Transverse colon (tissue), 4 donors: ENCODE data around the gene H19. TPM values are rescaled to one million over a fixed set of nuclear protein-coding genes. Genes with fewer than 3 reads are reported as not detected.

Experiments
- DNase-seq: peaks from one replicate; pipeline ENCODE4 v3.0.0-alpha.2; 2019
- H3K27ac ChIP-seq, 4 donors: fragments of 200-600 bp; sonication (generic); 2 replicates each; pipeline ENCODE4 v1.5.1; 2016 to 2018; ENCODE audit warnings: inconsistent platforms in 4 of 4
- H3K27me3 ChIP-seq: fragments of 200-600 bp; sonication (generic); 2 replicates; pipeline ENCODE4 v1.5.1; 2017; ENCODE audit warnings: inconsistent platforms
- H3K36me3 ChIP-seq, 4 donors: fragments of 200-600 bp; sonication (generic); 2 replicates each; pipeline ENCODE4 v1.5.1; 2017 to 2019; ENCODE audit warnings: inconsistent platforms in 4 of 4
- H3K4me1 ChIP-seq, 4 donors: fragments of 200-600 bp; sonication (generic); 2 replicates each; pipeline ENCODE4 v1.5.1; 2017 to 2020; ENCODE audit warnings: inconsistent platforms in 4 of 4
- H3K4me3 ChIP-seq, 4 donors: fragments of 200-600 bp; sonication (generic); 1 replicate in 1 of 4; 2 replicates in 3 of 4; pipeline versions ENCODE4 v1.5.1 to v1.6.1; 2017 to 2019; ENCODE audit warnings: inconsistent platforms in 4 of 4
- H3K9me3 ChIP-seq, 2 donors: fragments of 200-600 bp; sonication (generic); 2 replicates each; pipeline ENCODE4 v1.5.1; 2017 to 2019; ENCODE audit warnings: inconsistent platforms in 2 of 2
- CTCF ChIP-seq, 5 experiments: fragments of 200-600 bp in 3 of 5; fragments of 450-650 bp in 2 of 5; sonication (generic) in 3 of 5; IDR thresholded peaks; 1 replicate in 2 of 5; 2 replicates in 3 of 5; pipeline ENCODE4 v1.5.1; 2016 to 2017; ENCODE audit warnings: antibody characterized with exemption in 5 of 5, inconsistent platforms in 3 of 5, mild to moderate bottlenecking in 2 of 5, moderate library complexity in 1 of 5
- EP300 ChIP-seq: sonication (generic); formaldehyde crosslinking; IDR thresholded peaks from one replicate; pipeline ENCODE4 v1.6.1; 2017; ENCODE audit warnings: antibody characterized with exemption, low read depth
- POLR2A ChIP-seq: fragments of 450-650 bp; IDR thresholded peaks from one replicate; pipeline ENCODE4 v1.6.1; 2016; ENCODE audit warnings: antibody characterized with exemption, mild to moderate bottlenecking, moderate library complexity
- POLR2AphosphoS5 ChIP-seq, 3 donors: sonication (generic); formaldehyde crosslinking; IDR thresholded peaks; one replicate each; pipeline ENCODE4 v1.6.1; 2016; ENCODE audit warnings: antibody characterized with exemption in 3 of 3
- WGBS, 2 donors: methylation state at CpG; one replicate each; pipeline ENCODE4 v1.1.5; 2018; ENCODE audit warnings: low coverage in 1 of 2; 5-methylcytosine and 5-hydroxymethylcytosine counted together
- in situ Hi-C, 4 donors: fragments of 200-750 bp; cut with MboI; loops; one replicate each; pipeline versions ENCODE4 v1.15.0 to v1.15.1; 2017; ENCODE audit warnings: low sequenced_read_pairs in 3 of 4, low pct_ligation_motif_present in 1 of 4, low pct_unique_long_range_greater_than_20kb in 1 of 4
- intact Hi-C: fragments of 100-400 bp; cut with DNase I; formaldehyde crosslinking; loops from one replicate; pipeline ENCODE4 v1.15.1; 2023; ENCODE audit warnings: low total_unique reads
- total RNA-seq, 4 donors: library from RNA; depleted of rRNA; stranded (reverse); fragments of >200 nt; gene quantifications; one replicate each; pipeline ENCODE4 v1.1.0, GENCODE V29; 2016

The H19 gene
- total RNA-seq, 4 donors from 2014 or later, result 20.7 to 102 (median 24.7) TPM

GRCh38 chr11:2002042-2002776 is 4.6 kb upstream of the H19 start:
- intact Hi-C loops (no loop called here), in situ Hi-C loops (no loop called here)
- no CpG with 5 or more reads among the region's 42 CpGs for WGBS, 2 donors
- no peak overlapping the region for H3K27ac ChIP-seq
- H3K4me3 ChIP-seq, result no peak overlapping the region
- TF ChIP-seq EP300, result no peak
- no peak for TF ChIP-seq CTCF (IDR thresholded peaks at IDR 0.05)
- TF ChIP-seq POLR2AphosphoS5 (IDR thresholded peaks at IDR 0.05), result no peak
- no peak for TF ChIP-seq POLR2A
- H3K27me3 ChIP-seq, result no peaks in the 10 kb centered on the region
- no peaks in the 10 kb centered on the region for H3K4me1 ChIP-seq
- H3K36me3 ChIP-seq, result no peaks in the 10 kb centered on the region
- no peak for DNase-seq
- H3K9me3 ChIP-seq, result no peaks in the 10 kb centered on the region

DNA sequence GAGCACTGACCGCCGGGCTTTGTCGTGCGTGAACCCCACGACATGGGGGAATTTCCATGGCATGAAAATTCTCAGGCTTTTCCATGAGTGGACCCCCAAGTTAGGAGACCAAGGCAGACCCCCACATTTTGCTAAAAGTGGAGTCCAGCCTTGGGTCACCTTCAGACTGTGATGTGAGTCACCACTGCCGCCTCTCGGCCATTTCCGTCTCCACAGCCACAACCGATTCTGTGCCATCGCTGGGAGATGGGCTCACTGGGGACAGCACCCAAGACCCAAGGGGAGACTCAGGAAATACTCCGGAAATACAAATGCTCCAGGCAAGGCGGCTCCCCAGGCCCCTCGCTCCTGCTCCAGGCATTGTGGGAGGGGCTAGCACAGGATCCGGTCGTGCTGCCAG is 1.2 kb upstream of the H19 start:
- no peak for TF ChIP-seq POLR2A
- TF ChIP-seq EP300, result no peak
- TF ChIP-seq CTCF (IDR thresholded peaks at IDR 0.05), result no peak
- TF ChIP-seq POLR2AphosphoS5 (IDR thresholded peaks at IDR 0.05), result no peak
- H3K4me3 ChIP-seq, result no peak overlapping the region
- H3K4me1 ChIP-seq, result no peaks in the 10 kb centered on the region
- H3K27ac ChIP-seq, result no peak overlapping the region
- no peaks in the 10 kb centered on the region for H3K27me3 ChIP-seq
- DNase-seq, result no peak
- H3K36me3 ChIP-seq, result no peaks in the 10 kb centered on the region
- intact Hi-C loops (no loop called here), in situ Hi-C loops (no loop called here)
- no CpG with 5 or more reads among the region's 15 CpGs for WGBS, 2 donors
- H3K9me3 ChIP-seq, result no peaks in the 10 kb centered on the region

DNA sequence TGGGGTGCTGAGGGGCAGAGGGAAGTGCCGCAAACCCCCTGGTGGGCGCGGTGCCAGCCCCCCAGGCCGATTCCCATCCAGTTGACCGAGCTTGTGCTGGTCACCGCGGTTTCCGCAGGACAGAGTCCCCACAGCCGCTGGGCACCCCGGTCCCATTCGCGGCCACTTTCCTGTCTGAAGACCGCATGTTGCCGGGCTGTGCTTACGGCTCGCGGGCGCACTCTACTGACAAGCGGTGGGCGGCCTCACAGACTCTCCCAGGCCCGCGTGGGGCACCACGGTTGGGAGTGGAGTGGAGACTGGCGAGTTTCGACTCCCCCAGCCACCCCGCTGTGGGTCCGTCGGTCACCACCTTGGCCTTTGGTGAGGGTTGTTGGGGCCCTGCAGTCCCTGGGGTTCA is 648 bp upstream of the H19 start:
- in situ Hi-C loops, result no loop called here
- WGBS, 2 donors, result no CpG with 5 or more reads among the region's 28 CpGs

DNA sequence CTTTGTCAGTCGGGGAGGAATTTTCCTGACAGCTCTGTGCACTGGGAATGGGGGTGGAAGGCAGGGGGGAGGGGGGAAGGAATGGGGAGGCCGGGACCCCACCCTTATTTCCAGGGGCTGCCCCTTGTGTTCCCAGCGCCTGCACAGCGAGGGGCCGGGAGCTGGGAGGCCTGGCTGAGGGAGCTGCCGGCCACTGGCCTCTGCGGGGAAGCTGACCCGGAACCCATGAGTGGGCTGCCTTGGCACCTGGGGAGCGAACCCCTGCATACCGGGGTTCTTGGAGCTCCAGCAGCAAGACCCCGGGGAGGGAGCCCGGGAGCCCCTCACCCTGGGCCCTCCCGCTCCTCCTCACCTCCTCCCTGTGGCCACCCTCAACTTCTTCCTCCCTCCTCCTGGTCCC is 3.5 kb downstream of the H19 start:
- no peaks in the 10 kb centered on the region for H3K36me3 ChIP-seq
- no peak for DNase-seq
- intact Hi-C loops, result no loop called here
- H3K9me3 ChIP-seq, result no peaks in the 10 kb centered on the region
- TF ChIP-seq POLR2A (no peak), POLR2AphosphoS5 (IDR thresholded peaks at IDR 0.05) (no peak), CTCF (IDR thresholded peaks at IDR 0.05) (no peak), EP300 (no peak)
- H3K27ac ChIP-seq, result no peak overlapping the region
- 70% methylated on average over 11 of the region's 13 CpGs; no CpG with 5 or more reads in 1 of the 2 donors for WGBS, 2 donors
- no peaks in the 10 kb centered on the region for H3K4me1 ChIP-seq
- H3K27me3 ChIP-seq, result no peaks in the 10 kb centered on the region
- in situ Hi-C loops, result no loop called here
- H3K4me3 ChIP-seq, result no peak overlapping the region

More for the DNA sequence above, 648 bp upstream of the H19 start:
- H3K4me3 ChIP-seq, result no peak overlapping the region
- intact Hi-C loops, result no loop called here
- no peak for DNase-seq
- H3K9me3 ChIP-seq, result no peaks in the 10 kb centered on the region
- H3K27ac ChIP-seq, result no peak overlapping the region
- no peaks in the 10 kb centered on the region for H3K27me3 ChIP-seq
- no peak for TF ChIP-seq CTCF (IDR thresholded peaks at IDR 0.05)
- no peak for TF ChIP-seq POLR2A
- no peak for TF ChIP-seq EP300
- TF ChIP-seq POLR2AphosphoS5 (IDR thresholded peaks at IDR 0.05), result no peak
- H3K4me1 ChIP-seq, result no peaks in the 10 kb centered on the region
- no peaks in the 10 kb centered on the region for H3K36me3 ChIP-seq
